ENCODE measurements around the gene NTM. TPM values are rescaled to one million over a fixed set of nuclear protein-coding genes. Genes with fewer than 3 reads are reported as not detected.

Gene NTM
- total RNA-seq, 1 experiment from 2014 or later = 9.9 TPM

GRCh38 chr11:131422029-131422428, 51.6 kb downstream of the NTM start:
- no peaks in the 10 kb centered on the region for H3K27me3 Mint-ChIP-seq (ENCODE audit: low read depth)
- no peak for DNase-seq
- Histone ChIP-seq H3K23ac (ENCODE audit: insufficient read length, low read depth, low read length) (no peak overlapping the region), H2BK120ac (ENCODE audit: low read depth, low read length, poor library complexity, severe bottlenecking) (no peak overlapping the region), H3K9me3 (ENCODE audit: control insufficient read depth, low read depth, low read length) (no peaks in the 10 kb centered on the region), H4K20me1 (ENCODE audit: control insufficient read depth, insufficient read depth, insufficient read length) (no peaks in the 10 kb centered on the region), H2BK12ac (ENCODE audit: insufficient read length, low read depth, low read length) (no peak overlapping the region), H2BK5ac (ENCODE audit: insufficient read length, low read length) (no peak overlapping the region), H3T11ph (ENCODE audit: low read length) (no peak overlapping the region), H2AK5ac (ENCODE audit: insufficient read length, low read length) (no peak overlapping the region), H3K23me2 (ENCODE audit: insufficient read length, low read depth, low read length, poor library complexity, severe bottlenecking) (no peaks in the 10 kb centered on the region), H3K14ac (ENCODE audit: insufficient read depth, low read length) (no peak overlapping the region), H4K91ac (ENCODE audit: insufficient read length, low read depth, low read length) (no peak overlapping the region), H4K5ac (ENCODE audit: insufficient read length, low read depth, low read length) (no peak overlapping the region), H2AFZ (ENCODE audit: low read length) (no peak overlapping the region), H2BK20ac (ENCODE audit: low read depth, low read length, poor library complexity, severe bottlenecking) (no peak overlapping the region), H2BK15ac (ENCODE audit: low read depth, low read length) (no peak overlapping the region), H3K4ac (ENCODE audit: low read depth, low read length) (no peak overlapping the region), H3K79me1 (ENCODE audit: insufficient read depth, low read depth, low read length, poor library complexity, severe bottlenecking) (no peaks in the 10 kb centered on the region), H3K56ac (ENCODE audit: insufficient read length, low read depth, low read length) (no peak overlapping the region), H3K9ac (ENCODE audit: extremely low read depth, insufficient read length, low read length) (no peak overlapping the region), H3K79me2 (ENCODE audit: insufficient read depth, low read length) (no peaks in the 10 kb centered on the region), H4K8ac (replicated peaks; ENCODE audit: insufficient read length, low read depth, low read length) (no peak overlapping the region), H3K18ac (ENCODE audit: insufficient read length, low read depth, low read length) (no peak overlapping the region), H3K4me2 (ENCODE audit: insufficient read depth, insufficient read length, low read length) (no peak overlapping the region), H3K27ac (ENCODE audit: insufficient read length, low read depth, low read length) (no peak overlapping the region), H3K27me3 (ENCODE audit: insufficient read depth, low read length) (no peaks in the 10 kb centered on the region), H3K4me1 (ENCODE audit: insufficient read depth, low read length) (no peaks in the 10 kb centered on the region)
- no peaks in the 10 kb centered on the region for H3K9me3 Mint-ChIP-seq
- H3K36me3 Mint-ChIP-seq (ENCODE audit: insufficient read depth in 1 of 3, low read depth in 3 of 3) = no peaks in the 10 kb centered on the region; a peak in 1 of 7 replicates
- H3K4me3 Mint-ChIP-seq = no peak overlapping the region
- WGBS (ENCODE audit: extremely low coverage, insufficient read length, low lambda C conversion rate) = no CpG with 5 or more reads among the region's 3 CpGs
- peaks cover 10 to 14% of the 10 kb centered on the region in 2 experiments for H3K4me1 Mint-ChIP-seq
- no peak overlapping the region; a peak in 1 of 7 replicates for H3K27ac Mint-ChIP-seq
- no peak for TF ChIP-seq CTCF (conservative IDR thresholded peaks at IDR 0.05)
